ENCODE results near the gene TBX21.

TBX21 gene

GRCh38 chr17:47751471-47751870 lies 18.4 kb downstream of the TBX21 start:
- TF ChIP-seq EZH2phosphoT487 (conservative IDR thresholded peaks at IDR 0.05; ENCODE audit: low read length): no peak
- TF ChIP-seq CTCF (IDR thresholded peaks at IDR 0.05; ENCODE audit: insufficient read depth, low read length, poor library complexity, severe bottlenecking): no peak
- no peaks in the 10 kb centered on the region for H3K27me3 ChIP-seq (ENCODE audit: low read length)
- no peaks in the 10 kb centered on the region for H3K9me2 ChIP-seq (replicated peaks; ENCODE audit: insufficient read depth, low read length)
- no peak overlapping the region for H3K4me2 ChIP-seq (ENCODE audit: low read depth, low read length, poor library complexity, severe bottlenecking)
- H3K9ac ChIP-seq (ENCODE audit: low read length): no peak overlapping the region
- no peak overlapping the region for H2AFZ ChIP-seq (ENCODE audit: low read depth, low read length, severe bottlenecking)
- H3K36me3 ChIP-seq (ENCODE audit: low read length): no peaks in the 10 kb centered on the region
- no peak overlapping the region for H3K4me3 ChIP-seq (ENCODE audit: insufficient read depth, low read length, poor library complexity, severe bottlenecking)
- no peaks in the 10 kb centered on the region for H3F3A ChIP-seq (ENCODE audit: insufficient read depth)
- no peaks in the 10 kb centered on the region for H3K79me2 ChIP-seq (ENCODE audit: insufficient read depth, low read length)
- H3K9me3 ChIP-seq (ENCODE audit: insufficient read depth, low read length): peaks cover 8% of the 10 kb centered on the region; the same call in 1 of the 2 replicates
- H3K27ac ChIP-seq (ENCODE audit: low read depth, low read length): no peak overlapping the region
- H4K20me1 ChIP-seq (ENCODE audit: low read depth, low read length): no peaks in the 10 kb centered on the region

DNA sequence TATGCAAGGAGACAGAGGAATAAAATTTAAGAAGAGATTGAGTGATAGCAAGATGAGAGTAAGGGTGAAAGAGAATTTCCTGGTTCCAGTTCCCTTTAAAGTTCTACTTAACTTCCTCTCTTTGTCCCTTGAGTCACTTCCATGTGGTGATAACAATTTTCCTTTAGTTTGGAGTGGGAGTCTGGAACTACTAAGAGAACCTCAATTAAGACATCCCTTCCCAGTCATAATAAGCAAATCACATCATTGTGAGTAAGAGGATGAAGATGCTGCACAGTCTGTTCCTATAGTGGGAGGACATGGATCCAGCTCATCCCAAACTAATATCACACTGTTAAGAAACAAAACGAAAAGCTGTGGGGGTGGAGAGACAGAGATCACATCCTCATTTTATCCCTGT lies 24.4 kb downstream of the TBX21 start:
- TF ChIP-seq EZH2phosphoT487 (conservative IDR thresholded peaks at IDR 0.05; ENCODE audit: low read length): no peak
- no peak for TF ChIP-seq CTCF (IDR thresholded peaks at IDR 0.05; ENCODE audit: insufficient read depth, low read length, poor library complexity, severe bottlenecking)
- Histone ChIP-seq H3K27ac (ENCODE audit: low read depth, low read length) (no peak overlapping the region), H3K4me3 (ENCODE audit: insufficient read depth, low read length, poor library complexity, severe bottlenecking) (no peak overlapping the region), H3K9me2 (replicated peaks; ENCODE audit: insufficient read depth, low read length) (no peaks in the 10 kb centered on the region), H2AFZ (ENCODE audit: low read depth, low read length, severe bottlenecking) (no peak overlapping the region), H3K36me3 (ENCODE audit: low read length) (no peaks in the 10 kb centered on the region), H3K9ac (ENCODE audit: low read length) (no peak overlapping the region), H3F3A (ENCODE audit: insufficient read depth) (no peaks in the 10 kb centered on the region), H3K9me3 (ENCODE audit: insufficient read depth, low read length) (peaks cover 8% of the 10 kb centered on the region; the same call in 1 of the 2 replicates), H3K79me2 (ENCODE audit: insufficient read depth, low read length) (no peaks in the 10 kb centered on the region), H3K4me2 (ENCODE audit: low read depth, low read length, poor library complexity, severe bottlenecking) (no peak overlapping the region), H3K27me3 (ENCODE audit: low read length) (no peaks in the 10 kb centered on the region), H4K20me1 (ENCODE audit: low read depth, low read length) (no peaks in the 10 kb centered on the region)

DNA sequence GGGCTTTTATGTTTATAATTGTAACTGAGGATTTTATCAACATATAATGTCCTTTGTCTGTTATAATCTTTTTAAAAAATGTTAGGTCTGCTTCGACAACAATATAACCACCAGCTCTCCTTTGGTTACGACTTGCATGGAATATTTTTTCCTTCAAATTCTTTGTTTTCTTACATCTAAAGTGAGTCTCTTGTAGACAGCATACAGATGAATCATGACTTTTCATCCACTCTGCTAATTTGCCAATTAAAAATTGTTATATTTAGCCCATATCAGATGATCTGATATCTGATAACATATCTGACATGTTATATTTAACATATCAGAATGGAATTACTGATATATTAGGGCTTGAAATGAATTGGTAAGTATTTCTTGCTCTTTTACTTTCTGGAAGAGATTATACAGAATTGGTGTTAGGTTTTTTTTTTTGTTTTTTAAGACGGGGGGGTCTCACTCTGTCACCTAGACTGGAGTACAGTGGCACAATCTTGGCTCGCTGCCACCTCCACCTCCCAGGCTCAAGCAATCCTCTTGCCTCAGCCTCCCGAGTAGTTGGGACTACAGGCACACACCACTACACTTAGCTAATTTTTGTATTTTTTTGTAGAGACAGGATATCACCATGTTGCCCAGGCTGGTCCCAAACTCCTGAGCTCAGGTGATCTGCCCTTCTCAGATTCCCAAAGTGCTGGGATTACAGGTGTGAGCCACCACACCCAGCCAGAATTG lies 27.5 kb downstream of the TBX21 start:
- Histone ChIP-seq H3K79me2 (ENCODE audit: insufficient read depth, low read length) (no peaks in the 10 kb centered on the region), H3K36me3 (ENCODE audit: low read length) (no peaks in the 10 kb centered on the region), H3K4me2 (ENCODE audit: low read depth, low read length, poor library complexity, severe bottlenecking) (no peak overlapping the region), H2AFZ (ENCODE audit: low read depth, low read length, severe bottlenecking) (no peak overlapping the region), H3K27me3 (ENCODE audit: low read length) (no peaks in the 10 kb centered on the region), H4K20me1 (ENCODE audit: low read depth, low read length) (no peaks in the 10 kb centered on the region), H3F3A (ENCODE audit: insufficient read depth) (no peaks in the 10 kb centered on the region), H3K9ac (ENCODE audit: low read length) (no peak overlapping the region), H3K9me2 (replicated peaks; ENCODE audit: insufficient read depth, low read length) (no peaks in the 10 kb centered on the region), H3K27ac (ENCODE audit: low read depth, low read length) (no peak overlapping the region), H3K4me3 (ENCODE audit: insufficient read depth, low read length, poor library complexity, severe bottlenecking) (no peak overlapping the region), H3K9me3 (ENCODE audit: insufficient read depth, low read length) (peaks cover 7% of the 10 kb centered on the region; the same call in 1 of the 2 replicates)
- TF ChIP-seq EZH2phosphoT487 (conservative IDR thresholded peaks at IDR 0.05; ENCODE audit: low read length) (no peak), CTCF (IDR thresholded peaks at IDR 0.05; ENCODE audit: insufficient read depth, low read length, poor library complexity, severe bottlenecking) (no peak)

Measured in SU-DHL-6 (cell line).